SJCRH30 (cell line): ENCODE measurements around the gene CXXC5. TPM values are rescaled to one million over a fixed set of nuclear protein-coding genes. Genes with fewer than 3 reads are reported as not detected.
A peak's percentile ranks its signal among the peaks of the same experiment; 100 is the strongest.

Source experiments
- DNase-seq, 2 experiments: peaks; one replicate each; pipeline ENCODE4 v3.0.0-alpha.2; 2015 to 2020
- H3K27ac ChIP-seq: fragments of 250-450 bp; sonication (Bioruptor Pico); 2 replicates; pipeline ENCODE4 v1.5.1; 2020; ENCODE audit warnings: mild to moderate bottlenecking, moderate library complexity
- H3K27me3 ChIP-seq: fragments of 250-450 bp; sonication (Bioruptor Pico); 2 replicates; pipeline ENCODE4 v1.5.1; 2020; ENCODE audit warnings: mild to moderate bottlenecking, moderate library complexity
- H3K36me3 ChIP-seq: fragments of 250-450 bp; sonication (Bioruptor Pico); 2 replicates; pipeline ENCODE4 v1.5.1; 2020; ENCODE audit warnings: mild to moderate bottlenecking, moderate library complexity
- H3K4me1 ChIP-seq: fragments of 250-450 bp; sonication (Bioruptor Pico); 2 replicates; pipeline ENCODE4 v1.5.1; 2020; ENCODE audit warnings: mild to moderate bottlenecking, moderate library complexity
- H3K4me3 ChIP-seq: fragments of 250-450 bp; sonication (Bioruptor Pico); 2 replicates; pipeline ENCODE4 v1.5.1; 2020; ENCODE audit warnings: mild to moderate bottlenecking, moderate library complexity
- H3K9me3 ChIP-seq: fragments of 250-450 bp; sonication (Bioruptor Pico); replicated peaks from 2 replicates; pipeline ENCODE4 v1.5.1; 2020; ENCODE audit warnings: mild to moderate bottlenecking, moderate library complexity
- total RNA-seq: library from RNA; depleted of rRNA; stranded (reverse); fragments of >200 nt; shearing (Covaris generic); gene quantifications from 2 replicates; pipeline ENCODE4 v1.2.3, GENCODE V29; 2014

CXXC5 gene
- total RNA-seq, 1 experiment from 2014 or later, result 81.4 TPM

- peak in 1 of 2 experiments; percentile 55 for DNase-seq
- Histone ChIP-seq H3K4me3 (no peak overlapping the region), H3K4me1 (peaks cover 64% of the 10 kb centered on the region), H3K9me3 (no peaks in the 10 kb centered on the region), H3K36me3 (peaks cover 2% of the 10 kb centered on the region; the same call in 1 of the 2 replicates), H3K27me3 (no peaks in the 10 kb centered on the region), H3K27ac (peak overlapping the region; percentile 74)
These were observed 22.4 kb downstream of the CXXC5 start for GRCh38 chr5:139670369-139671095.

DNA sequence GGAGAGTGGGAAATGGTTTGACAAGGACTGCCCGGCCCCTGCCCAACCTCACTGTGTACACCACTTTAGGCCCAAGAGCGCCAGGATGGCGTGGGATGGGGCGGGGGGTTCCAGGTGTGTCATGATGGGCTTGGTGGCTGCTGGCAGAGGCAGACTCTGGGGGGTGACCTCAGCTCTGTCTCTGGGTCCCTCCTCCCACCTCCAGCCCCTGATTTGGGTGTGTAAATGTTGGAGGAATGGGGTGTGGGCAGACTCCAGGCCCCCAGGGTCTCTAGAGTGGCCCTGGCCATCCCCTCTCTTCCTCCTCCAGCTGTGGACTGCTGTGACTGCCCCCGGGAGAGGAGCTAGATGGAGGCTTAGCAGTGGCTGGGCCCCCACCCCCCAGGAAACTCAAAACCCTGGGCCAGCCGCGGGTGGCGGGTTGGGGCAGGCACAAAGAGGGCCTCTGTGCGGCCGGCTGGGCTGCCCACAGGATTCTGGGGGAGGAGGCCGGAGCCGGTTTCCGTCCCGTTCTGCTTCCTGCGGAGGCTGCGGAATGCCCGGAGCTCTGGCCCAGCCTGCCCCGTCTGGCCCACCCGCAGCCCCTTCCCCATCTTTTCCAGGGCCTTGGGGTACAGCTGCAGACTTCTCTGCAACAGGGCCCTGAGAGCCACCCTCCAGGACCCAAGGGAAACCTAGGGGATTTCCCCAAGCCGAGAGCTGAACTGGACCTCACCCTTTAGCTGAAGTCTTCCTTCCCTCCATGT lies 23.1 kb downstream of the CXXC5 start:
- Histone ChIP-seq H3K27ac (peak overlapping the region; percentile 74), H3K4me1 (peaks cover 67% of the 10 kb centered on the region)

GRCh38 chr5:139675213-139675612 lies 27.1 kb downstream of the CXXC5 start:
- Histone ChIP-seq H3K36me3 (peaks cover 7% of the 10 kb centered on the region; the same call in 1 of the 2 replicates), H3K27ac (peak overlapping the region; percentile 4; the same call in 1 of the 2 replicates), H3K27me3 (no peaks in the 10 kb centered on the region), H3K4me1 (peaks cover 64% of the 10 kb centered on the region), H3K9me3 (no peaks in the 10 kb centered on the region), H3K4me3 (no peak overlapping the region)
- no peak for DNase-seq

More for the DNA sequence above, 23.1 kb downstream of the CXXC5 start:
- peak; percentile 83 to 90 for DNase-seq
- no peaks in the 10 kb centered on the region for H3K9me3 ChIP-seq
- peaks cover 2% of the 10 kb centered on the region; the same call in 1 of the 2 replicates for H3K36me3 ChIP-seq
- peak overlapping the region; percentile 21 for H3K4me3 ChIP-seq
- no peaks in the 10 kb centered on the region for H3K27me3 ChIP-seq

GRCh38 chr5:139675825-139676224 lies 27.7 kb downstream of the CXXC5 start:
- Histone ChIP-seq H3K9me3 (no peaks in the 10 kb centered on the region), H3K4me3 (no peak overlapping the region), H3K36me3 (peaks cover 7% of the 10 kb centered on the region), H3K27me3 (no peaks in the 10 kb centered on the region), H3K27ac (peak overlapping the region; percentile 4; the same call in 1 of the 2 replicates), H3K4me1 (peaks cover 58% of the 10 kb centered on the region)
- no peak for DNase-seq

DNA sequence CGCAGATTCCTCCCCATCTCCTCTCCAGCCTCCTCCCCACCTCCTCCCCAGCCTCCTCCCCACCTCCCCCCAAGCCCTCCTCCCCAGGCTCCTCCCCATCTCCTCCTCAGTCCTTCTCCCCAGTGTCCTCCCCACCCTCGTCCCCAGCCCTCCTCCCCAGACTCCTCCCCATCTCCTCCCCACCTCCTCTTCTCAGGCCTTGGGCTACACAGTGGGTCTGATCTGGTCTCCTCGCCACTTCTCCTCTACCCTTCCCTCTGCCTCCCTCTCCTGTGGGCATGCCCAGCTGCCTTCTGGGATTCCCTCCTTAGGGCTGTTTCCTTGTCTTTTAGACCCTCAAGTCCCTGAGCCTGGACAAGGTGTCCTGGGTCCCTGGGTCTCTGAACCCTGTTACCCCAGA lies 28.3 kb downstream of the CXXC5 start:
- H3K4me3 ChIP-seq, result no peak overlapping the region
- H3K9me3 ChIP-seq, result no peaks in the 10 kb centered on the region
- DNase-seq, result peak; percentile 54 to 65
- H3K4me1 ChIP-seq, result peaks cover 52% of the 10 kb centered on the region
- peaks cover 11% of the 10 kb centered on the region for H3K36me3 ChIP-seq
- peak overlapping the region; percentile 93 for H3K27ac ChIP-seq
- no peaks in the 10 kb centered on the region for H3K27me3 ChIP-seq

- peak overlapping the region; percentile 8 for H3K4me3 ChIP-seq
- no peaks in the 10 kb centered on the region for H3K9me3 ChIP-seq
- no peaks in the 10 kb centered on the region for H3K27me3 ChIP-seq
- peak overlapping the region; percentile 93 for H3K27ac ChIP-seq
- DNase-seq, result peak; percentile 84 to 86
- H3K4me1 ChIP-seq, result peaks cover 45% of the 10 kb centered on the region
- H3K36me3 ChIP-seq, result peaks cover 14% of the 10 kb centered on the region
These were observed 29.0 kb downstream of the CXXC5 start for GRCh38 chr5:139676951-139677735.

DNA sequence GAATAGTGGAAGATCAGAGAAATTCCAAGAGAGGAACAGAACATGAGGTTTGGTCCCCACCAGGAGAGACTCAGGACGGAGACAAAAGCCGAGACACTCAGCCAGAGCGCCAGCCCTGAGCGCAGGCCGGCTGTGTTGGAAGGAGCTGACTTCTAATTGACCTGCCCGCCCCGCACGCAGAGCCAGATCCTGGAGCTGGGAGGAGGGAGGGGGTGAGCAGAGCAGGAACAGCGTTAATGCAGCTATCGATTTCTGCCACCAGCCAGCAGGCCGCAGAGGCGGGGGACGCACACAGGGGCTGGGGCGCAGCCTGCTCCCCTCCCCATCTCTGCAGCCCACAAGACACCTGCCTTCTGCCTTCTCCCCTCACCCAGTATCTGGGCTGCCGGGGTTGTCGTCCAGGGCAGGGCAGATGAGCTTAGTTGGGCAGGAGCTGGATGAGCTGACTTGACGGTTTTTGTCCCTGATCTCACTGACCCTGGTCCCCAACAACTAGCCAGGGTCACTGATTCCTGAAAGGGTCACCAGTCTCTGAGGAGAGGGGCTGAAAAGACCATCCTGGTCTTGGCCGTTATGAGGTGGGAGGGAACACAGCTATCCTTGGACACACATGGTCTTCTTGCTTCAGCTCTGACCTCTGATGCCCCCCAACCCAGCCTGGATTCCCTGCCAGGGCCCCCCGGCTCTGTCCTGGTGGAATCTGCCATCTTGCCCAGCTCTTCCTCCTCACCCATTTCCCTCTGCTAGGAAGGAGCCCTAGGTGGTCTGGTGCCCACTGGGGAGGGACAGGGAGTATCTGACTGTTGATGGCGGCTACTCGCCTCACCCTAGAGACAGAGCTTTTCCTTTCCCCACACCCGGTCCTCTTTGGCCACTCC lies 29.8 kb downstream of the CXXC5 start:
- Histone ChIP-seq H3K27me3 (no peaks in the 10 kb centered on the region), H3K4me1 (peaks cover 40% of the 10 kb centered on the region), H3K4me3 (no peak overlapping the region), H3K9me3 (no peaks in the 10 kb centered on the region), H3K27ac (peak overlapping the region; percentile 93), H3K36me3 (peaks cover 21% of the 10 kb centered on the region)
- DNase-seq, result peak; percentile 32 to 55

GRCh38 chr5:139678751-139679750 lies 30.9 kb downstream of the CXXC5 start:
- H3K4me1 ChIP-seq, result peaks cover 38% of the 10 kb centered on the region
- peak; percentile 48 to 72 for DNase-seq

GRCh38 chr5:139680368-139681111 lies 32.4 kb downstream of the CXXC5 start:
- Histone ChIP-seq H3K36me3 (peaks cover 38% of the 10 kb centered on the region), H3K4me3 (no peak overlapping the region), H3K4me1 (peaks cover 28% of the 10 kb centered on the region), H3K27me3 (no peaks in the 10 kb centered on the region), H3K9me3 (no peaks in the 10 kb centered on the region), H3K27ac (no peak overlapping the region)
- DNase-seq, result no peak

More at GRCh38 chr5:139678751-139679750, 30.9 kb downstream of the CXXC5 start:
- Histone ChIP-seq H3K9me3 (no peaks in the 10 kb centered on the region), H3K27ac (peak overlapping the region; percentile 93; the same call in 1 of the 2 replicates), H3K36me3 (peaks cover 32% of the 10 kb centered on the region), H3K4me3 (no peak overlapping the region), H3K27me3 (no peaks in the 10 kb centered on the region)

DNA sequence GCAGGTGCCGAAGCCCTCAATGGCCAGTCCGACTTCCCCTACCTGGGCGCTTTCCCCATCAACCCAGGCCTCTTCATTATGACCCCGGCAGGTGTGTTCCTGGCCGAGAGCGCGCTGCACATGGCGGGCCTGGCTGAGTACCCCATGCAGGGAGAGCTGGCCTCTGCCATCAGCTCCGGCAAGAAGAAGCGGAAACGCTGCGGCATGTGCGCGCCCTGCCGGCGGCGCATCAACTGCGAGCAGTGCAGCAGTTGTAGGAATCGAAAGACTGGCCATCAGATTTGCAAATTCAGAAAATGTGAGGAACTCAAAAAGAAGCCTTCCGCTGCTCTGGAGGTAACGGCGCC lies 32.9 kb downstream of the CXXC5 start:
- Histone ChIP-seq H3K4me1 (peaks cover 25% of the 10 kb centered on the region), H3K9me3 (no peaks in the 10 kb centered on the region), H3K36me3 (peaks cover 38% of the 10 kb centered on the region), H3K27me3 (no peaks in the 10 kb centered on the region), H3K27ac (no peak overlapping the region), H3K4me3 (no peak overlapping the region)
- DNase-seq, result no peak

- Histone ChIP-seq H3K36me3 (peaks cover 41% of the 10 kb centered on the region), H3K27me3 (no peaks in the 10 kb centered on the region), H3K27ac (no peak overlapping the region), H3K9me3 (no peaks in the 10 kb centered on the region), H3K4me1 (peaks cover 25% of the 10 kb centered on the region), H3K4me3 (no peak overlapping the region)
- no peak for DNase-seq
These were observed 33.3 kb downstream of the CXXC5 start for GRCh38 chr5:139681466-139681865.
